Activated CD4-positive, alpha-beta T cell treated with anti-CD3 and anti-CD28 coated beads for 24 hours (primary cell): ENCODE measurements around the gene DCAF5.
A peak's percentile ranks its signal among the peaks of the same experiment; 100 is the strongest.

Source experiments
- DNase-seq, 2 donors: peaks; one replicate each; pipeline ENCODE4 v3.0.0-alpha.2; 2020; ENCODE audit warnings: low read depth in 2 of 2

DCAF5 gene

DNA sequence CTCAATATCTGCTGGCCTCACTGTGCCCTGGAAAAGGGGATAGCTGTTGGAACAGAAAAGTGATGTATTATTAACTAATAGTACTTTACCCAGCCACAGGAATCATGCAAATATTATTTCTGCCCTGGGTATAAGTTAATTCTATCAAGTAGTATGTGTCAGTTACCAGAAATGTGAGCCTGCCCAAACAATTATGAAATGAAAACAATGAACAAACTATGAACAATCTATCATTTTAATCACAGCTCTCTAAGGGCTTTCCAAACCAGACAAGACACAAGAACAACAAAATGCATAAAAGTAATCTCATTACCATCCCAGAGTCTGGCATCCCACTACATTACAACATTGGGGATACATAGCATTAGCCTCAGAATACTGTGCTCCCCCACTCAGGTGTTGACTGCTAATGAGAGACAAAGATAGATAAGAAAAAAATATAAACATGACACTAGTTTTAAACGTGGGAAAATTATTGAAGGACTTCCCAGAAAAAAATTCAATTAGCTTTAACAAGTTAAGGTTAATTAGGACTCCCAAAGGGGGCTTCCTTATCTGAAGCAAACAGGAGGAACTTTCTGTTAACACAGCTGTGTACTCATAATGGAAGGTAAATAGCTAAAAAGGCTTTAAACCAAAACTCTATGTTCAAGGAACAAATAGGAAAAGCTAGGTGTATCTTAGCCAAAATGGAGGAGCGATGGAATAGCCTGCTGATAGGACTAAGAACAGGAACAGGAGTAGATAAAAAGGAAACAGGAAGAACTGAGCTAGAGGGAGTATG is 3.3 kb downstream of the DCAF5 start:
- no peak for DNase-seq

DNA sequence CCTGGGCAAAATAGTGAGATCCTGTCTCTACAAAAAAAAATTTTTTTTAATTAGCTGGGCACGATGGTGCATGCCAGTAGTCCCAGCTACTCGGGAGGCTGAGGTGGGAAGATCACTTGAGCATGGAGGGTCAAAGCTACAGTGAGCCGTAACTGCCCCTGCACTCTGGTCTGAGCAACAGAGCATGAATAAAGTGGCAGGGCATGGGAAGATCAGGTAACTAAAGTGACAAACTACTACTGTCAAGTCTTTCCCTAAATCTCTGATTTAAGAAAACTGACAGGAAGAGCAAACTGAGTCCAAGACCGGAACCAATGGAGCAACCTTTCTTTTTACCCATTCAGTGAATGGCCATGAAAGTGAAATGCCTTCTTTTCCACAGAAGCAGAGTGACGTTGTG is 10.8 kb downstream of the DCAF5 start:
- no peak for DNase-seq

DNA sequence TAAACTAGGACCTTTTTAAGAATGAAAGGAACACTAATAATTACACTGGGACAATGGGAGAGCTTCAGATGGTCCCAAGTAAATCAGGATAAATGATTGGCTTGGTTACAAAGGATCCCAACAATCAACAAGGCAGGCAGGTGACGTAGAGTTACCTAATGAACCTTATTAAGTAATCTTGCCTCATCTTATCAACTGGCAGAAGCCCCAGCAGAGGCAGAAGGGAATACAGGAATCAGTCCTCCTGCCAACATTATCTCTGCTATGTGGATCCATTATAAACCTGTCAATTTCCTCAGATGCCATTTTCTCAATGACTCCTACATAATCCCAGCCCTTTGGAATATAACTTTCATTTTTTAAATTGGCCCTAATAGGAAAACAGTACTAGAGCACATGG is 11.4 kb downstream of the DCAF5 start:
- no peak for DNase-seq

DNA sequence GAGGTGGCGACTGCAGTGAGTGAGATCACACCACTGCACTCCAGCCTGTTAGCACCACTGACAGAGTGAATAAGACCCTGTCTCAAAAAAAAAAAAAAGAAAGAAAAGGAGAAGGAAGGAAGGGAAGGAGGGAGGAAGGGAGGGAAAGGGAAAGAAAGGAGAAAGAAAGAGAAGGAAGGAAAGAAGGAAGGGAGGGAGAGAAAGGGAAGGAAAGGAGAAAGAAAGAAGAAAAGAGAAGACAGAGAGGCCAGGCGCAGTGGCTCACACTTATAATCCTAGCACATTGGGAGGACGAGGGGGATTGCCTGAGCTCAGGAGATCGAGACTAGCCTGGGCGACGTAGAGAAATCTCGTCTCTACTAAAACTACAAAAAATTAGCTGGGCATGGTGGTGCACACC is 13.2 kb downstream of the DCAF5 start:
- DNase-seq = no peak

DNA sequence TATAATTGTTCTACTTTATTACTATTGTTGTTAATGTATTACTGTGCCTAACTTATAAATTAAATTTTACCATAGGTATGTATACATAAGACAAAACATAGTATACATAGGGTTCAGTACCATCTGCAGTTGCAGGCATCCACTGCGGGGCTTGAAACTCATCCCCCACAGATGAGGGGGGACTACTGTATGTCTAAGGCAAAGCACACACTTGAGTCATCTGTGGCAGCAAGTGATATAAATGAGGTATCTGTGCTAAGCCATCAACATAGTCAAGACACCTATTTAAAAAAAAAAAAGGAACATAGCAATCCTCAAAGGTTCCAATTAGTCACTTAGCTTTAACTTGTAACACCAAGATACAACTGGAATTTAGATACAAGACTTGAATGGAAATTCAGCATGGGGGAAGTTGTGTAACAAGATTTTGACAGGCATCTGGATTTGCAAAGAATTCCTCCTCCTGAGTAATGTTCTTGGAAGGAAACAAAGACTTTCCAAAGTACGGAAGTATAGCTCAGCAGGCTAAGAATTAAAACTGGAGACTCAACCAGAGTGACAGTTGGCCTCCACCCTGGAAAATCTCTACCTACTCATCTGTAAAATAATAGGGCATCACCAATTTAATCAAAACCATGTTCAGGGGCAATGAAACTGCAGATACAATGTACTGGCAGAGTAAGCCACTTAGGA is 14.9 kb downstream of the DCAF5 start:
- DNase-seq = no peak

DNA sequence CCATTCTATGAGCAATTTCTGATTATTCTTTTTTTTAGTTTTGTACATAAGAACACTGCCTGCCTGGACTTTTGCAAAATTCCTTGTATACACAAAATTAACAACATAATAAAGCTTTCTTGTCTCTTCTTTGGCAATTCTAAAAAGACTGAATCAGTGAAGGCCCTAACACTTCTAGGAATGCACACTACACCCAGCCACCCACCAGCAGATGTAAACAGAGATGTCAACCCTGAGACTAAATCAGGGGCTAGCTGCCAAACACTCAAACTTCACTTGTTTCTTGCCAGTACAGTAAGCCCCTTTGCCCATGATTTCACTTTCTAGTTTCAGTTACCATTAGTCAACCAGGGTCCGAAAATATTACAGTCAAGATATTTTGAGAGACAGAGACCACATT is 15.5 kb downstream of the DCAF5 start:
- DNase-seq = no peak

DNA sequence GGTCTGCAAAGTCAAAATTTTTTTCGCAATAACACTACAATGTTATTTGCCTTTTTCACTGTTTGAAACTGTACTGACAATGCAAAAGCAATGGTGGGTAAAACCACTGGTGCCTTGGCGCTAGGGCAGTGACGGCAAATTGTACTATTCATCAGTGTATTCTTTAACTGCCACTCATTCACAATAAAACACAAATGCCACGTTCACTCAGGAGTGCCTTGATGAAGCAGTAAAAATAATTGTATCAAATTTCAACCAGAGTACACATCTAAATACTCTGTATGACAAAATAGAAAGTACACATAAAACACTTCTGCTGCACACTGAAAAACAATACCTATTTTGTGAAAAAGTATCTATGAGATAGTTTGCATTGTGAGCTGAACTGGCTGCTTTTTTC is 17.8 kb downstream of the DCAF5 start:
- no peak for DNase-seq

DNA sequence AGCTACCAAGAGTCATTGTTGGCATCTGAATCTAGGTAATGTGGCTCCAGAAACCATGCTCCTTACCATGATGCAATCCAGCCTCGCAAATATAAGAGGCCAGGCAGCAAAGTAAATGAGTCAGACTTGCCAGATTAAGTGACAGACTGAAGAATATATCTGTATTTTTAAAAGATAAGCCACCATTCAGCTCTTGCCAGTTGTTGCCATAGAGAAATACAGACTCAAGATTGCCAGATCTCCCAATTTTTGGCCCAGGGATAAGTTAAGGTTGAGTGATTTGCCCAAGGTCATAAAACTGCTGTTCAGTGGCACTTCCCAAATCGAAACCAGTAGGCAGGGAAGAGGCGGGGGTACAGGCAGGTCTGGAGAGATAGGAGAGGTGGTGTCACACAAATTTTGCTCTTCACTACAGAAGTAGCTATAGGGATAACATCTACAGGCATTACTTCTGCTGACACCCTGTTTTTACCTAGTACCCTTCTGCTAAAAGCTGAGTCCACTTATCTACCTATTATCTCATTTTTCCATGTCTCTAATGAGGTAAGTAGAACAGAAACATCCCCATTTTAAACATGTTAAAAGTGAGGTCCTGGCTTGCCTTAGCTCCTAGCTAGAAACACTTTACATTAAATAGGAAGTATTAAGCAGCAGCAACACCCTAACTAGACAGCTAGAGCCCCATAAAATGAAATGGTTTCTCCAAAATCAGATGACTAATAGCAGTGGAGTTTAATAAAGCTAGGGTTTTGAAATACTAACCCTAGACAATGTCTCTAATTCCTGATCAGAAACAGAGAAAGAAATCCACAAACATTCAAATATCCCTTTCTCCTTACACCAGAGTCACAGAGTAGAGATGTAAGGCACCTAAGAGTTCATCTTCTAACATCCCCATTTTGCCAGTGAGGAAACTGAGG is 19.5 kb downstream of the DCAF5 start:
- no peak for DNase-seq

DNA sequence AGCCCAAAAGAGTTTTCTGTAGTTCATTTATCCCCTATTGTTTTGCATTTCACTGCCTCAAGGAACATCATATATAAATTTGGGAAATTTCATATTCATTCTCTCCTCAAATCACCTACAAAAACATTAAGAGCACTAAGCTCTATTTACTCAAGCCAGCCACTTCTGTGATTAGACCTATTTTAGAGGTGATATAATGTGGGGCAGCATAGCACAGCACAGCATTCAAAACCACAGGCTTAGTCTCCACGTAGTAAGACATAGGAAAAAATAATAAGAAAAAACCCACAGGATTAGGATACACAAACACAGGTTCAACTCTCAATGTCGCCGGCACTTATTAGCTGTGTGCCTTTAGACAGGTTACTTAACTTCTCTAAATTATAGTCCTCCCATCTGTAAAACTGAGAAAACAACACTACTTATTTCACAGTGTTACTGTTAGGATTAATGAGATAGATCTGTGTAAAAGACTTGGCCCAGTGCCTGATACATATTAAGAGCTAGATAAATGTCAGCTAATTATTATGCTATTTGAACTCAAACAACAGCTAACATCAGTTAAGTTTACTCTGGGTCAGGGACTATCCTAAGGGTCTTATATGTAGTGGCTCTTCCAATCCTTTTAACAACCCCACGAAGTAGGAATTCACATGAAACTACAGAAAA is 20.3 kb downstream of the DCAF5 start:
- DNase-seq = no peak

DNA sequence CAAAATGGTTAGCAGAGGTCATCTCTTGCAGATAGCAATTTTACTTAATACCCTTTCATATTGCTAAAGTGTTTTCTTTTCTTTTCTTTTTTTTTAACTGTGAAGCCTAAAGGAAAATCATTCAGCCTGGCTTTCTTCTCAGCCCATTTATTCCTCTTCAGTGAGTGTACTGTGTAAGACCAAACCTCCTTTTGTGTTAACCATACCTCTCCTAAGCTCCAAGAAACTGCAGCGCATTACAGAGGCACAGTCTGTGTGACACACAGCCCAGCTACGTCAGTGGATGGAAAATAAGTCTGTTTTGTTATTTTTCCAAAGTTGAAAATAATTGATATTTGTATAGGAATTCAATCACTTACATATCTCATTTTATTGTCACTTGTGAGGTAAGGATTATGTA is 21.7 kb downstream of the DCAF5 start:
- no peak for DNase-seq

DNA sequence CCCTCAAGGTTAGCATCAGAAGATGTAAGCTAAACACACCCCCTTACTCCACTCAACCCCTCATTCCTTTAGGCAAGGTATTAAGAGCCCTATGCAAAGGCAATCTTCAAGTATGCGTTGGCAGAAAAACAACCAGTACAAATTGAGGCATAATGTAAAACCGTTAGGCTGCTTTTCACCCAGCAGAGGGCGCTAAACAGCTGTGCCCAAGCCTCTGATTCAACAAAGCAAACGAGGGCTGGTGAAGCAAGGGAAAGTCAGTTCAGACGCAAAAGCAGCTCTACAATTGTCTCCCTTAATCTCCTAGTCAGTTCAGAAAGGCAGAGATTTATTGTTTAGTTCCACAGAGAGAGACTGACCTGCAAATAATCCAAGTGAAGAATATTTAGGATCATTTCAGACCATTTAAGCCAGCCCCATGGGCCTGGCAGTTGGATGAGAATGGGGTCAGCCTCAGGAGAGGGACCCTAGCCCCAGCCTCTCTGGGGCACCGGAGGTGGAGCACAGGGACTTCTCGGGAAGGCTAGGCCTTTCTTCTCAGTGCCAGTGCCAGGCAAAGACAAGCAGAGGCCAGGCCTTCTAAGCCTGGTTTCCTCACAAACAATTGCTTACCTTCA is 23.5 kb downstream of the DCAF5 start:
- peak; percentile 42 to 58 for DNase-seq

DNA sequence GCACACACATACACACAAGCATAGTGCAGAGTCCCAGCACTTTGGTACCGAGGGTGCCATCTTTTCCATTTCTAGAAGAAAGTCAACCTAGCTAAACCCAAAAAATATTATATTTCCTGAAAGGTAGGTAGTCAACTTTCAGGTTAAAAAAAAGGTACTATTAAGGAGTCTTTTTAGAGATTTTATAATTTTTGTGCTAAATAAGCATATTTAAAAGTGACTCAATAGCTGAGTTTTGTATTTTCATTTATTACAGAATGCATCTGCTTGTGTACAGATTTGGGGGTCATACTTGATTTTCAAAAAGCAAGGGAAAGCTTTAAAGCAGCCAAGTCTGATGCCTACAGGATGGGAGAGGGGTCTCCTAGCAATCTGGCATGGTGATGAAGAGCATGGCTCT is 34.6 kb downstream of the DCAF5 start:
- no peak for DNase-seq

DNA sequence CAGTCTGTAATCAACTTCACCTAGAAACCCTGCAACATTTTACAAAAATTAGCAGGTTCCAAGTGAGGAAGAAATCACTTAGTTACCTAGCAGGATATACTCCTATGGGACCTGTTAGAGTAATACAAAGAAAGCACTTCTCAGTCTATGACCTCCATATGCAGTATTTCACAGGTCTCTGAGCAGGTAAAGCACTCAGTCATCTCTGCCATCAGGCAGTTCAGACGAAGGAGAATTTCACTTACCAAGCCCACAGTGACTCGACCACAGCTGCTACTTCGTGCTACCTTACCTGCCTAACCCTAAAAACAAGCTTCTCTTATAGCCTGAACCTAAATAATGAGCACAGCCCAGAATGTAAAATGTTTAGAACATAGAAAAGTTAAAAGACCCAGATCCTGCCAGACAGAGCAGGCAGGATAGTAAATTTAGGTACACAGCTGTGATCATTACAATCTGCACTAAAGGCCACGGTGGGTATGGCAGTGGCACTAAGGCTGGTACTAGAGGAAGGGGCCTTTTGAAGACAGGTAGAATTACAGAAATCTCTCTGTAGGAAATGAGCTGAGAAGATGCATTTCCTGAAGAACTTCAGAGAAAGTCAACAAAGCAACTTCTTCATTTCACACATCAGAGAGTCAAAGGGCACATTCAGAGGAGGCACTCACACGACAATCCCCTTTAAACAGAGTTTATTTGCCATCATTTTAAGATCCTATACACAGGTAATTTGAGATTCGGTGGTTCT is 35.7 kb downstream of the DCAF5 start:
- no peak for DNase-seq

DNA sequence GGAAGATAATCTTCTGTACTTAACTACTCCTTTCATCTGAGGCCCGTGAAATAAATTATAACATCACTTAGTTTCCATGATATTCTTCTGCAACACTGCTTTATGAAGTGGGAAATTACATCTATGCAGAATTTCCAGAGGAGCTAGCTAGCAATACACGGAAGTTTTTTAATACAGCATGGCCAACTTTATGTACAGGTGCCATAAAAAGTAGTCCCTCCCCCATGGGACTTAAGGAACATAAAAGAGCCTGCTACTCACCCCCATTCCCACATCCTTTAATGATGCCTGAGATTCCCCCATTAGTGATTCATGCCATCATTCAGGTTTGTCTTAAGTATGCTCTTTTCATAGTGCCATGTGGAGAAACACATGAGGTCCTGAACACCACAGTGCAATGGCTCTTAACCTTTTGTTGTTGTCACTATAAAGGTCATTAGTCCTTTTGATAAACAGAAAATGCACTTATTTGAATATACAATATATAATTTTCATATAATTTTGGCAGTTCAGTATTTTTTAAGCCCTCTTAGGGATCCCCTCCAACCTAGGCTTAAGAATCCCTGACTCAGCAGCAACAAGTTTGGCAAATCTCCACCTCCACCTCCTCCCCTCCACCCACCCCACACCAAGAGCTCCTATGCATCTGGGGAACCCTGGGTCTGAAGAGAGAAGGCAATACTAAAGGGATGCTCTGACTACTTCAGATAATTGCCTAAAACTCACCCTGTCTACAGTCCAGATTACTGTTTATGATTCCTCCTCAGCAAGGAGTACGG is 37.3 kb downstream of the DCAF5 start:
- no peak for DNase-seq

DNA sequence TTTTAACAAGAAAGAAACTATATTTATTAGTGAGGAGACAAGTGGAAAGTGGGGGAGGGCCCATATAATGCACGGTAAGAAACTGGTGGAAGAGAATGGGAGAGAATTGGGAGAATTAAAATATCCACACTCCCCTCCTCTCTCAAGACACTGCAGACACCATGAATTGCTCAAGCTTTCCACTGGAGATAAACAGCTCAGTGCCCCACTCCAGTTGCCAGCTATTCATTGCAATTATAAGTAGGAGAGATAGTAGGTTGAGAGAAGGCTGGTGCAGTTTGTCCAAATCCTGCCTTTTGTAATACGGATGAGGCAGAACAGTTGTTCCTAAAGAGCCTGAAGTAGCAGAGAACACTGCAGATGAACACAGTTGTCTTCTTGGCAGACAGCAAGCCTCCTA is 38.2 kb downstream of the DCAF5 start:
- DNase-seq = no peak

DNA sequence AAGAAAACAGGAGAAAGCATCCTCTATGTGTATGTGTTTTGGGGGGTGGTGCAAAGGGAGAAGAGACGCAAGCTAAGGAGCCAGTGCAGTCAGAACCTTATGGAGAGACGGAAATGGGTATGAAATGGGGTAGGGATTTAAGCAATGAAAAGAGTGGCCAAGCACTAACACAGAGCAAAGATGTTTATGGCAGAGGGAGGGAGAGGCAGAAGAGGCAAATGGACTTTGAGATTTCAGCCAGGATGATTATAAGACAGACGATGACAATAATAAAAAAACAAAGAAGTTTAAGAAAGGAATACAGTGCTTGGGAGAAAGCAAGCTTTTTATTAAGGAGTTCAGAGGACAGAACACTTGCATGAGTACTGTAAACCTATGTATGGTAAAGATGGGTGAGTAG is 44.6 kb downstream of the DCAF5 start:
- no peak for DNase-seq

DNA sequence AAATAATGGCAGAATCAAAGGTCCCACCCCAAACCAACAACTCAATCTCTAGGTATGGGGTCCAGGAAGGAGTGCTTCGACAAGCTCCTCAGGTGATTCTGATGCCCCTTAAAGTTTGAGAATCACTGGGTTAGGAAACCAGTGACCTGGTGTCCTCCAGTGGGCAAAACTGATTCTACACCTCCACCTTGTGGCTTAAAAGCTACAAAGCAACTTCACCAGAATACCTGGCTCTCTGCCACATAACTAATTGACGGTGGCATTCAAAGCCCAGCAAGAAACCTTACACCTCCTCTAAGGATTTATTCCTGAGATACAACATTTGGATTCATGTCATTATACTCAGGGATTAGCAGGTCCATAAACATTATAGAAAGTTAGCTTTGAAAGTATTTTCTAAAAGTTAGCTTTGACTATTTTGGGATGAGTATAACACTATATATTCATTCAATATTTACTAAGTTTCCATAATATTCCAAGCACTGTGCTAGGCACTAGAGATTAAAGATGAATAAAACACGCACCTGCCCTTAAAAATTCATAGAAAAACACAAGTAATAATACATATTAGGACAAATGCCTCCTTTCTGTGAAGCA is 45.4 kb downstream of the DCAF5 start:
- no peak for DNase-seq

DNA sequence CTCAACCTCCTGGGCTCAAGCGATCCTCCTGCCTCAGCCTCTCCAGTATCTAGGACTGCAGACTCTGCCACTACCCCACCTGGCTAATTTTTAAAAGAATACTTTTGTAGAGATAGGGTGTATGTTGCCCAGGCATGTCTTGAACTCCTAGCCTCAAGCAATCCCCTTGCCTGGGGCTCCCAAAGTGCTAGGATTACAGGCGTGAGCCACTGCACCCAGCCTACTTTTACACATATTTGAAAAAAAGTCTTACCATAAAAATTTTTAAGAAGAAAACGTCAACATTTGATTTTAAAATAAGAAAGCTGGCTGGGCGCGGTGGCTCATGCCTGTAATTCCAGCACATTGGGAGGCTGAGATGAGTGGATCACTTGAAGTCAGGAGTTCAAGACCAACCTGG is 46.5 kb downstream of the DCAF5 start:
- DNase-seq = no peak

DNA sequence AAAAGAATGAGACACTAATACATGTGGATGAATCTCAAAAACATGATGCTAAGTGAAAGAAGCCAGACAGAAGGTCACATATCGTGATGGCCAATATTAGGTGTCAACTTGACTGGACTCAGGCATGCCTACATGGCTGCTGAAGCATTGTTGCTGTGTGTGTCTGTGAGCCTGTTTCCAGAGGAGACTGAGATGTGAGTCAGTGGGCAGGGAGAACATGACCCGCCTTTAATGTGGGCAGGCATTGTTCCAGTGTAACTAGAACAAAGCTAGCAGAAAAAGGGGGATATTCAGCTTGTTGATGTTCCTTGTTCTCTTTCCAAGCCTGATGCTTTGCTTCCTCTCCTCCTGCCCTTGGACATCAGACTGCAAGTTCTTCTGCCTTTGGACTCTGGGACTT is 47.6 kb downstream of the DCAF5 start:
- DNase-seq = no peak
